ENCODE results near the gene DPF3.

The DPF3 gene

GRCh38 chr14:72904218-72904617 lies 10.3 kb upstream of the DPF3 start:
- FAIRE-seq = no peak

- FAIRE-seq = no peak
Observed at GRCh38 chr14:72903716-72904115, 9.8 kb upstream of the DPF3 start.

GRCh38 chr14:72902801-72903530 lies 9.1 kb upstream of the DPF3 start:
- FAIRE-seq = no peak

- no peak for FAIRE-seq
Observed at GRCh38 chr14:72901361-72901760, 7.5 kb upstream of the DPF3 start.

- no peak for FAIRE-seq
Observed at GRCh38 chr14:72898448-72898847, 4.5 kb upstream of the DPF3 start.

- no peak for FAIRE-seq
Observed at GRCh38 chr14:72894623-72895378, 900 bp upstream of the DPF3 start.

- no peak for FAIRE-seq
Observed at GRCh38 chr14:72894323-72894622, 372 bp upstream of the DPF3 start.

GRCh38 chr14:72892879-72893635 lies 844 bp downstream of the DPF3 start:
- FAIRE-seq = no peak

GRCh38 chr14:72892103-72892878 lies 1.6 kb downstream of the DPF3 start:
- FAIRE-seq = no peak

- FAIRE-seq = no peak
Observed at GRCh38 chr14:72891666-72892102, 2.2 kb downstream of the DPF3 start.

GRCh38 chr14:72889366-72889765 lies 4.5 kb downstream of the DPF3 start:
- no peak for FAIRE-seq

GRCh38 chr14:72888636-72889201 lies 5.2 kb downstream of the DPF3 start:
- FAIRE-seq = no peak

GRCh38 chr14:72888192-72888591 lies 5.7 kb downstream of the DPF3 start:
- no peak for FAIRE-seq

GRCh38 chr14:72887514-72887913 lies 6.4 kb downstream of the DPF3 start:
- no peak for FAIRE-seq

GRCh38 chr14:72884386-72884785 lies 9.5 kb downstream of the DPF3 start:
- FAIRE-seq = no peak

- FAIRE-seq = no peak
Observed at GRCh38 chr14:72883961-72884360, 9.9 kb downstream of the DPF3 start.

- no peak for FAIRE-seq
Observed at GRCh38 chr14:72883109-72883508, 10.8 kb downstream of the DPF3 start.

- FAIRE-seq = no peak
Observed at GRCh38 chr14:72882463-72882862, 11.4 kb downstream of the DPF3 start.

GRCh38 chr14:72882047-72882446 lies 11.9 kb downstream of the DPF3 start:
- FAIRE-seq = no peak

- FAIRE-seq = no peak
Observed at GRCh38 chr14:72881543-72881942, 12.4 kb downstream of the DPF3 start.

- FAIRE-seq = no peak
Observed at GRCh38 chr14:72880820-72881219, 13.1 kb downstream of the DPF3 start.

GRCh38 chr14:72880164-72880563 lies 13.7 kb downstream of the DPF3 start:
- FAIRE-seq = no peak

- no peak for FAIRE-seq
Observed at GRCh38 chr14:72879431-72879830, 14.5 kb downstream of the DPF3 start.
